GM12872 (cell line): Measurements from ENCODE around the gene GOLM1.

Source experiments
- CTCF ChIP-seq: IDR thresholded peaks from 3 replicates; pipeline ENCODE4 v1.5.1; 2011; ENCODE audit warnings: low read depth, mild to moderate bottlenecking, low read length, moderate library complexity; ENCODE audit not compliant: insufficient read depth

Gene GOLM1

GRCh38 chr9:85987236-85987635 lies 112.1 kb downstream of the GOLM1 start:
- no peak for TF ChIP-seq CTCF

GRCh38 chr9:85984457-85984856 lies 114.9 kb downstream of the GOLM1 start:
- TF ChIP-seq CTCF = no peak

GRCh38 chr9:85981369-85981768 lies 118.0 kb downstream of the GOLM1 start:
- TF ChIP-seq CTCF = no peak

GRCh38 chr9:85978496-85978895 lies 120.9 kb downstream of the GOLM1 start:
- no peak for TF ChIP-seq CTCF
